AG08396 (cell line): ENCODE results near the gene IFNA7.
"Not testable (repeated sequence)": the region's sequence is repeated elsewhere in the genome, so short reads cannot be mapped to it uniquely, and the experiment has no call there.

Source experiments
- DNase-seq: peaks from one replicate; pipeline ENCODE4 v3.0.0; 2012; ENCODE audit warnings: low spot score, mixed read lengths

IFNA7 gene

GRCh38 chr9:21202105-21202504 lies at the start of gene IFNA7:
Gene IFNA7 (minus strand): TSS chr9:21202205. CDS start chr9:21202165, 40 bp downstream.
- DNase-seq, result not testable (repeated sequence)

- no peak for DNase-seq
Measured at GRCh38 chr9:21251638-21252037, 49.6 kb upstream of the IFNA7 start.

- no peak for DNase-seq
Measured at GRCh38 chr9:21251190-21251589, 49.2 kb upstream of the IFNA7 start.

- no peak for DNase-seq
Measured at GRCh38 chr9:21244836-21245235, 42.8 kb upstream of the IFNA7 start.

- no peak for DNase-seq
Measured at GRCh38 chr9:21239911-21240310, 37.9 kb upstream of the IFNA7 start, which contains the start of gene IFNA14. Gene IFNA14 (minus strand): TSS chr9:21240005. CDS start chr9:21239935, 70 bp downstream.

GRCh38 chr9:21236360-21236714 lies 34.3 kb upstream of the IFNA7 start:
- not testable (repeated sequence) for DNase-seq

GRCh38 chr9:21235468-21236359 lies 33.7 kb upstream of the IFNA7 start:
- DNase-seq, result peak; percentile 29

GRCh38 chr9:21234153-21234687 lies 32.2 kb upstream of the IFNA7 start:
- no peak for DNase-seq

- no peak for DNase-seq
Measured at GRCh38 chr9:21233258-21233657, 31.3 kb upstream of the IFNA7 start.

GRCh38 chr9:21228122-21228521 lies 26.1 kb upstream of the IFNA7 start, which contains the start of gene IFNA17:
Gene IFNA17 (minus strand): TSS chr9:21228222. CDS start chr9:21228173, 49 bp downstream.
- DNase-seq, result no peak

- DNase-seq, result not testable (repeated sequence)
Measured at GRCh38 chr9:21217211-21217610, 15.2 kb upstream of the IFNA7 start, which contains the start of gene IFNA16. Gene IFNA16 (minus strand): TSS chr9:21217311. CDS start chr9:21217305, 6 bp downstream.

GRCh38 chr9:21213411-21214326 lies 11.7 kb upstream of the IFNA7 start:
- not testable (repeated sequence) for DNase-seq

- DNase-seq, result not testable (repeated sequence)
Measured at GRCh38 chr9:21212160-21212559, 10.2 kb upstream of the IFNA7 start.

- DNase-seq, result not testable (repeated sequence)
Measured at GRCh38 chr9:21210782-21211181, 8.8 kb upstream of the IFNA7 start.

GRCh38 chr9:21210311-21210710 lies 8.3 kb upstream of the IFNA7 start:
- DNase-seq, result no peak

- DNase-seq, result not testable (repeated sequence)
Measured at GRCh38 chr9:21207043-21207442, 5.0 kb upstream of the IFNA7 start, which contains the start of gene IFNA10. Gene IFNA10 (minus strand): TSS chr9:21207143. CDS start chr9:21207097, 46 bp downstream.

GRCh38 chr9:21205204-21205603 lies 3.2 kb upstream of the IFNA7 start:
- DNase-seq, result no peak

GRCh38 chr9:21194867-21195776 lies 6.9 kb downstream of the IFNA7 start:
- DNase-seq, result not testable (repeated sequence)

- not testable (repeated sequence) for DNase-seq
Measured at GRCh38 chr9:21187487-21187886, 14.5 kb downstream of the IFNA7 start, which contains the start of gene IFNA4. Gene IFNA4 (minus strand): TSS chr9:21187587. CDS start chr9:21187531, 56 bp downstream.
